IMR-90 (cell line): ENCODE results near the gene POLR2M. TPM values are rescaled to one million over a fixed set of nuclear protein-coding genes. Genes with fewer than 3 reads are reported as not detected.

ENCODE experiments used
- ATAC-seq: fragments of 200-7000 bp; cut with Tn5 transposase; 2 replicates; pipeline ENCODE4 v1.9.1; 2020; ENCODE audit warnings: low read depth, mild to moderate bottlenecking, moderate library complexity
- BruUV-seq: library from RNA; stranded (reverse); fragments of 400-500 nt; replicated peaks from 2 replicates; lab custom pipeline; 2021; lab: Mats Ljungman, UMichigan
- CTCF ChIA-PET: fragments of 300-600 bp; formaldehyde crosslinking; extraction: SDS; loops from one replicate; lab custom pipeline; 2021; ENCODE audit warnings: antibody characterized with exemption; lab: Yijun Ruan, JAX
- POLR2A ChIA-PET: fragments of 300-600 bp; sonication (Branson Sonifier 250); formaldehyde crosslinking; loops from one replicate; lab custom pipeline; 2022; ENCODE audit warnings: antibody characterized with exemption; ENCODE audit not compliant: unreplicated experiment; lab: Charles Lee
- DNase-seq: peaks from one replicate; pipeline ENCODE4 v3.0.0; 2013
- H2AFZ ChIP-seq: replicated peaks from 2 replicates; pipeline ENCODE3; 2013; ENCODE audit warnings: low read length, mild to moderate bottlenecking; ENCODE audit not compliant: poor library complexity
- H2AK5ac ChIP-seq: 2 replicates; pipeline ENCODE4 v1.6.1; 2013; ENCODE audit warnings: low read depth, low read length, inconsistent platforms
- H2AK9ac ChIP-seq: replicated peaks from 2 replicates; pipeline ENCODE3; 2013; ENCODE audit warnings: mild to moderate bottlenecking, low read depth, low read length, moderate library complexity; ENCODE audit not compliant: poor library complexity
- H2BK120ac ChIP-seq: 2 replicates; pipeline ENCODE4 v1.6.1; 2013; ENCODE audit warnings: low read depth, low read length, inconsistent platforms
- H2BK15ac ChIP-seq: 3 replicates; pipeline ENCODE4 v1.6.1; 2013; ENCODE audit warnings: low read depth, low read length, inconsistent platforms
- H2BK20ac ChIP-seq: 2 replicates; pipeline ENCODE4 v1.6.1; 2013; ENCODE audit warnings: low read depth, mild to moderate bottlenecking, inconsistent platforms, low read length, moderate library complexity
- H2BK5ac ChIP-seq: 2 replicates; pipeline ENCODE4 v1.6.1; 2013; ENCODE audit warnings: mild to moderate bottlenecking, low read depth, low read length, inconsistent platforms; ENCODE audit not compliant: poor library complexity, severe bottlenecking
- H3K14ac ChIP-seq: replicated peaks from 2 replicates; pipeline ENCODE4 v1.6.1; 2013; ENCODE audit warnings: low read depth, low read length, inconsistent platforms
- H3K18ac ChIP-seq: 2 replicates; pipeline ENCODE4 v1.6.1; 2013; ENCODE audit warnings: low read depth, low read length, control low read depth
- H3K23ac ChIP-seq: 2 replicates; pipeline ENCODE4 v1.6.1; 2013; ENCODE audit warnings: low read depth, low read length, inconsistent platforms
- H3K27ac ChIP-seq: 2 replicates; pipeline ENCODE4 v1.5.1; 2013; ENCODE audit warnings: mild to moderate bottlenecking, control low read depth, low read length; ENCODE audit not compliant: insufficient read depth
- H3K27me3 ChIP-seq: 2 replicates; pipeline ENCODE4 v1.6.1; 2013; ENCODE audit warnings: low read length; ENCODE audit not compliant: control insufficient read depth, insufficient read depth
- H3K36me3 ChIP-seq: 2 replicates; pipeline ENCODE4 v1.6.1; 2013; ENCODE audit warnings: low read length, mixed read lengths; ENCODE audit not compliant: control insufficient read depth, insufficient read depth
- H3K4ac ChIP-seq: 2 replicates; pipeline ENCODE4 v1.6.1; 2013; ENCODE audit warnings: low read depth, low read length, inconsistent platforms
- H3K4me1 ChIP-seq: 2 replicates; pipeline ENCODE4 v1.6.1; 2013; ENCODE audit warnings: low read length, mixed read lengths; ENCODE audit not compliant: control insufficient read depth, insufficient read depth
- H3K4me2 ChIP-seq: 2 replicates; pipeline ENCODE4 v1.6.1; 2013; ENCODE audit warnings: low read depth, mild to moderate bottlenecking, control low read depth, low read length, moderate library complexity
- H3K4me3 ChIP-seq: 2 replicates; pipeline ENCODE4 v1.5.1; 2013; ENCODE audit warnings: low read depth, mild to moderate bottlenecking, control low read depth, low read length, moderate library complexity; ENCODE audit not compliant: insufficient read depth
- H3K56ac ChIP-seq: 2 replicates; pipeline ENCODE4 v1.6.1; 2013; ENCODE audit warnings: low read length, inconsistent platforms; ENCODE audit not compliant: insufficient read depth; ENCODE audit errors: extremely low read depth
- H3K79me1 ChIP-seq, 2 experiments: 2 replicates each; pipeline ENCODE4 v1.6.1; 2013; ENCODE audit warnings: low read length in 2 of 2, inconsistent platforms in 1 of 2, low read depth in 1 of 2
- H3K9ac ChIP-seq: 2 replicates; pipeline ENCODE4 v1.6.1; 2013; ENCODE audit warnings: low read depth, low read length, control low read depth
- H3K9me1 ChIP-seq: 2 replicates; pipeline ENCODE4 v1.6.1; 2013; ENCODE audit warnings: low read length, inconsistent platforms; ENCODE audit not compliant: insufficient read depth
- H3K9me3 ChIP-seq: 2 replicates; pipeline ENCODE4 v1.6.1; 2013; ENCODE audit warnings: low read length; ENCODE audit not compliant: control insufficient read depth, insufficient read depth
- H4K20me1 ChIP-seq: 2 replicates; pipeline ENCODE4 v1.6.1; 2013; ENCODE audit warnings: low read length, inconsistent platforms; ENCODE audit not compliant: insufficient read depth
- H4K5ac ChIP-seq: 2 replicates; pipeline ENCODE4 v1.6.1; 2013; ENCODE audit warnings: mild to moderate bottlenecking, low read depth, low read length, control low read depth
- H4K8ac ChIP-seq, 2 experiments: 2 replicates each; pipeline ENCODE4 v1.6.1; 2013; ENCODE audit warnings: low read depth in 2 of 2, low read length in 2 of 2, control low read depth in 1 of 2, inconsistent platforms in 1 of 2
- H4K91ac ChIP-seq: 2 replicates; pipeline ENCODE4 v1.6.1; 2013; ENCODE audit warnings: low read depth, low read length, inconsistent platforms; ENCODE audit not compliant: insufficient read depth
- BHLHE40 ChIP-seq: fragments of 150-350 bp; IDR thresholded peaks from 2 replicates; pipeline ENCODE4 v1.6.1; 2016; ENCODE audit warnings: mild to moderate bottlenecking, low read depth, low read length
- CEBPB ChIP-seq: IDR thresholded peaks from 2 replicates; pipeline ENCODE4 v1.6.1; 2012; ENCODE audit warnings: low read depth, low read length, improper control_type of control experiment
- MAFK ChIP-seq: IDR thresholded peaks from 2 replicates; pipeline ENCODE4 v1.6.1; 2012; ENCODE audit warnings: low read depth, low read length, improper control_type of control experiment
- RAD21 ChIP-seq: IDR thresholded peaks from 2 replicates; pipeline ENCODE4 v1.6.1; 2012; ENCODE audit warnings: low read length, improper control_type of control experiment
- RFX5 ChIP-seq: IDR thresholded peaks from 2 replicates; pipeline ENCODE4 v1.8.0; 2012; ENCODE audit warnings: low read depth, mild to moderate bottlenecking, low read length, moderate library complexity
- SMC3 ChIP-seq: fragments of 150-350 bp; IDR thresholded peaks from 2 replicates; pipeline ENCODE4 v1.6.1; 2016; ENCODE audit warnings: low read depth, mild to moderate bottlenecking, antibody characterized with exemption, low read length, moderate library complexity
- WGBS, 2 experiments: methylation state at CpG; one replicate each; pipeline versions ENCODE4 v1.1.5 to v1.1.7; 2013; ENCODE audit warnings: missing lambda C conversion rate in 2 of 2; ENCODE audit not compliant: insufficient read length in 1 of 2; ENCODE audit errors: extremely low coverage in 2 of 2; 5-methylcytosine and 5-hydroxymethylcytosine counted together
- dilution Hi-C: fragments of 300-500 bp; cut with HindIII; formaldehyde crosslinking; loops from one replicate; pipeline ENCODE4 v1.14.3; 2018; ENCODE audit warnings: low sequenced_read_pairs; ENCODE audit not compliant: unreplicated experiment
- in situ Hi-C: fragments of 300-500 bp; cut with MboI; formaldehyde crosslinking; loops from 3 replicates; pipeline ENCODE4 v1.14.3; 2019; ENCODE audit warnings: low sequenced_read_pairs, inconsistent platforms, mixed read lengths
- intact Hi-C: fragments of 100-400 bp; cut with micrococcal nuclease; formaldehyde crosslinking; loops from 2 replicates; pipeline ENCODE4 v1.10.0; 2022
- polyA plus RNA-seq, 3 experiments: library from polyadenylated mRNA; depleted of rRNA; stranded (reverse); fragments of >200 nt; gene quantifications; 2 replicates each; pipeline ENCODE4 v1.2.3, GENCODE V29; 2012; ENCODE audit warnings: low replicate concordance in 1 of 3
- total RNA-seq: library from RNA; depleted of rRNA; stranded (reverse); fragments of >200 nt; gene quantifications from 2 replicates; pipeline ENCODE4 v1.2.3, GENCODE V29; 2012
- TF ChIP-seq, protein P1 (sequence below): conservative IDR thresholded peaks from 2 replicates; pipeline ENCODE4 v1.5.1; 2012; ENCODE audit warnings: mild to moderate bottlenecking, low read depth, low read length, improper control_type of control experiment

Gene POLR2M
- total and polyA plus RNA-seq, 2 of the 4 experiments (the other 2 are of a cell fraction), result 60.8 to 117 TPM

DNA sequence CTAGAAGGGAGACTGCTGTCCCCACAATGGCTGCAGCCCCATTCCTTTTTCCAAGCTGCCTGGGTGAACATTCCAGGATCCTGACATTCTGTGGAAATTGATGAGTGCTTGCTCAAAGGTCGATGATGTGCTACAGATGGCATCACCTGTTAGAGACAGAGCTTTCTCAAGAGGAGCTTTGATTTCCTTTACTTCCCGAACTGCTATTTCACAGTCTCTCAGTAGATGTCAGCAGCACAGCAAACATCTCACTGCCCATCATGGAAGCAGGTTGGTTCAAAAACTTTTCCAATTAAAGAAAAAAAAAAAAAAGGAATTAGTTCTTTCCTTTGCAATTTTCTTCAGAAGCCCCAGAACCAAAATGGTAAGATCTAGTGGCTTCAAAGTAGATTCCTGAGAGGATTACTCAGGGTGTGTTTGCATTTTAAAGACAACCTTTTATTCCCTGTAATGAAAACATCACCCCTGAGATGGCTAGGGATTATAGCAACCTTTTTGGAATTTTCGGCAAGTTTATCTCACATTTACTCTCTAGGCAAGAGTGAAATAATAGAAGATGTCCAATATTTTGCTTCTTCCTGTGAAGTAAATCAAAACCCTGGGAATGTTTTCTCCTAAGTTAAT lies 44.8 kb downstream of the POLR2M start:
- POLR2A ChIA-PET, result no interaction called here
- Histone ChIP-seq H3K9me3 (no peaks in the 10 kb centered on the region), H3K9ac (no peak overlapping the region), H4K20me1 (no peaks in the 10 kb centered on the region), H2AFZ (no peak overlapping the region), H3K14ac (no peak overlapping the region), H3K23ac (no peak overlapping the region), H4K91ac (no peak overlapping the region), H2AK5ac (no peak overlapping the region), H2BK20ac (no peak overlapping the region), H2BK120ac (no peak overlapping the region), H3K18ac (no peak overlapping the region), H3K9me1 (no peaks in the 10 kb centered on the region), H3K4ac (no peak overlapping the region), H2AK9ac (no peak overlapping the region), H3K4me3 (no peak overlapping the region), H2BK5ac (no peak overlapping the region), H4K8ac (no peak overlapping the region), H3K27me3 (no peaks in the 10 kb centered on the region; the same call in 1 of the 2 replicates), H3K36me3 (no peaks in the 10 kb centered on the region), H3K56ac (no peak overlapping the region), H3K4me2 (no peak overlapping the region; the same call in 1 of the 2 replicates), H3K27ac (no peak overlapping the region), H3K4me1 (no peaks in the 10 kb centered on the region), H4K5ac (no peak overlapping the region), H3K79me1 (no peaks in the 10 kb centered on the region), H2BK15ac (no peak overlapping the region)
- in situ Hi-C loops, result no loop called here
- CTCF ChIA-PET, result interaction anchor here (0.6 to 2.1 kb wide), 14 partner anchors 10 to 1708 kb away, joined by 3 to 23 read pairs (median 3); no protein-coding TSS in a partner anchor
- peak; percentile 40 for DNase-seq
- peak; percentile 73 for ATAC-seq
- intact Hi-C loops, result loop anchor here (1.0 to 5.0 kb wide), 4 partner anchors 84 to 431 kb away; partner anchors contain the start of gene ALDH1A2
- no TSS peak for BruUV-seq
- dilution Hi-C loops, result no loop called here
- no CpG with 5 or more reads among the region's 3 CpGs for WGBS, 2 experiments
- TF ChIP-seq MAFK (no peak), SMC3 (peak; percentile 20; the same call in 1 of the 2 replicates), RFX5 (no peak), BHLHE40 (no peak), CEBPB (no peak), RAD21 (peak; percentile 55)
- TF ChIP-seq, protein P1, sequence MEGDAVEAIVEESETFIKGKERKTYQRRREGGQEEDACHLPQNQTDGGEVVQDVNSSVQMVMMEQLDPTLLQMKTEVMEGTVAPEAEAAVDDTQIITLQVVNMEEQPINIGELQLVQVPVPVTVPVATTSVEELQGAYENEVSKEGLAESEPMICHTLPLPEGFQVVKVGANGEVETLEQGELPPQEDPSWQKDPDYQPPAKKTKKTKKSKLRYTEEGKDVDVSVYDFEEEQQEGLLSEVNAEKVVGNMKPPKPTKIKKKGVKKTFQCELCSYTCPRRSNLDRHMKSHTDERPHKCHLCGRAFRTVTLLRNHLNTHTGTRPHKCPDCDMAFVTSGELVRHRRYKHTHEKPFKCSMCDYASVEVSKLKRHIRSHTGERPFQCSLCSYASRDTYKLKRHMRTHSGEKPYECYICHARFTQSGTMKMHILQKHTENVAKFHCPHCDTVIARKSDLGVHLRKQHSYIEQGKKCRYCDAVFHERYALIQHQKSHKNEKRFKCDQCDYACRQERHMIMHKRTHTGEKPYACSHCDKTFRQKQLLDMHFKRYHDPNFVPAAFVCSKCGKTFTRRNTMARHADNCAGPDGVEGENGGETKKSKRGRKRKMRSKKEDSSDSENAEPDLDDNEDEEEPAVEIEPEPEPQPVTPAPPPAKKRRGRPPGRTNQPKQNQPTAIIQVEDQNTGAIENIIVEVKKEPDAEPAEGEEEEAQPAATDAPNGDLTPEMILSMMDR, result peak; percentile 51
